ENCODE measurements around the gene BCAS3. TPM values are rescaled to one million over a fixed set of nuclear protein-coding genes. Genes with fewer than 3 reads are reported as not detected.
"Not testable (repeated sequence)": the region's sequence is repeated elsewhere in the genome, so short reads cannot be mapped to it uniquely, and the experiment has no call there.

The BCAS3 gene
- polyA plus RNA-seq, 6 donors from 2014 or later, result 22.0 to 38.9 (median 24.5) TPM

DNA sequence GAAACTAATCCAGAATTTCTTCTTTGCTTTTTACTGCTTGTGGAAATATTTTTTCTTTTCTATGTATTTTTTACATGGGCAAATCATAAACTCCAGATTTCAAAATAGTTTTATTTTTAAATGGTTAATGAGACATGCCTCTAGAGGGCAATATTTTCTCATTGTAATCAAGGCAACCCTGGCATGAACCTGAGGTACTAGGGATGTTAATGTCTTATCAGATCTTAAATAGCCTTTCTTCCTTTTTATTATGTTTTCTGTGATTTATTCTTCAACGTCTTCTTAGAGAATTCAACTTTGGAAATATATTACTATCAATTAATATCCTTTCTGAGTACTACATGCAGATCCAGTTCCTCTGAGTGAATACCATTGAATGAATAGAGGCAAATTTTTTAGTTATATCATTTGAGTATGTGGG, 324.7 kb downstream of the BCAS3 start:
- H3K27ac Mint-ChIP-seq, result peak overlapping the region in 1 of 6 donors; percentile 19
- ATAC-seq (ENCODE audit: low read depth in 2 of 2) (no peak), DNase-seq (peak; percentile 15)
- no peak overlapping the region for H3K4me3 Mint-ChIP-seq
- H3K9me3 Mint-ChIP-seq, result peaks cover 0 to 3% (median 0%) of the 10 kb centered on the region in 7 donors
- H3K27me3 Mint-ChIP-seq, result no peaks in the 10 kb centered on the region
- H3K4me1 Mint-ChIP-seq, result no peaks in the 10 kb centered on the region
- H3K36me3 Mint-ChIP-seq, result peaks cover 6 to 13% of the 10 kb centered on the region in 2 donors

DNA sequence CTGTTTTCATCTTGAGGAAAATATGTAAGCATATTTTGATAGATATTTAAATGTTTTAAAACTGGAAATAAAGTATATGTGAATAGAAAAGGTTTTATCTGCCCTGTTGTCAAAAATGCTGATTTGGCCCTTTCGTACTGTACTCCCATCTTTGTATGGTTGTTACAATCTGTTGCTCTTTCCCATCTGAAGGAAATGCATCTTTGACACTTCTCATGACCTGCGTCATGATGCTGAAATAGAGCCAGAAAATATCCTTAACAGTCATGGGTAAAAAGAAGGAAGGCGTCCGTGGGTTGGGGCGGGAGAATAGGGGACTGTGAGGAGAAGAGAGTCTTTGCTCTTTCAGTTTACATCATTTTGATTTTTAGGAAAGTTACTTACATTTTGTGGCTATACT, 327.7 kb downstream of the BCAS3 start:
- Mint-ChIP-seq H3K27me3 (no peaks in the 10 kb centered on the region), H3K4me3 (no peak overlapping the region), H3K4me1 (peaks cover 0 to 10% (median 0%) of the 10 kb centered on the region in 3 donors)

DNA sequence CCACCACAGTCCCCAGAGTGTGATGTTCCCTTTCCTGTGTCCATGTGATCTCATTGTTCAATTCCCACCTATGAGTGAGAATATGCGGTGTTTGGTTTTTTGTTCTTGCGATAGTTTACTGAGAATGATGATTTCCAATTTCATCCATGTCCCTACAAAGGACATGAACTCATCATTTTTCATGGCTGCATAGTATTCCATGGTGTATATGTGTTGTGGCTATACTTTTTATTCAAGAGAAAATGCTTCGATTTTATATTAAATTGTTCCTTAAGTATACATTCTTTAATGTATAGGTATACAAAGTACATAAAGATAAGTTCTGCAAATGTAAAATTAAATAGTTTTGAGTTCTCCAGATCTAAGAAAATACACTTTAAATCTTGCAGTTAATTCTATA, 328.3 kb downstream of the BCAS3 start:
- Mint-ChIP-seq H3K4me1 (peaks cover 0 to 10% (median 0%) of the 10 kb centered on the region in 3 donors), H3K36me3 (peaks cover 6 to 13% of the 10 kb centered on the region in 2 donors)
- not testable (repeated sequence) for ATAC-seq (ENCODE audit: low read depth in 2 of 2); H3K27ac Mint-ChIP-seq; DNase-seq; H3K4me3 Mint-ChIP-seq; H3K27me3 Mint-ChIP-seq; H3K9me3 Mint-ChIP-seq

More for the DNA sequence above, 327.7 kb downstream of the BCAS3 start:
- peaks cover 0 to 3% (median 0%) of the 10 kb centered on the region in 7 donors for H3K9me3 Mint-ChIP-seq
- no peak overlapping the region for H3K27ac Mint-ChIP-seq
- H3K36me3 Mint-ChIP-seq, result peaks cover 6 to 13% of the 10 kb centered on the region in 2 donors
- ATAC-seq (ENCODE audit: low read depth in 2 of 2), result no peak
- no peak for DNase-seq

DNA sequence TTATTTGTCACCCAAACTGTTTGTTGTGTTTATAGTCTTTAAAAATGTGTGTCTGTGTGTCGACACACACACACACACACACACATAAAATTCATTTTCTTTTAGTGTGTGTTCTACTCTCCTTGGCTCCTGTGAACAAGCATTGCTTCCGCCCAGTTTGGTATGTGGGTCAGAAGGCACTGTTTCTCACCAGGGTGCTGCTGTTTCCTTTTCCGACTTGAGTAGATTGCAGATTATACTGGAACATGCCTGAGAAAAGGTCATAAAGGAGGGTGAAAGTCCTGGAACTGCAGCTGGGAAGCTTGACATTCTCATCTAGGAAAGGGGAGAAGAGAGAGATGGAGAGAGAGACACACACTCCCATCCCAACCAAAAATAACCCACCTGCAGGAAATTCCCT, 330.3 kb downstream of the BCAS3 start:
- no peak for DNase-seq
- Mint-ChIP-seq H3K9me3 (peaks cover 0 to 3% (median 0%) of the 10 kb centered on the region in 7 donors), H3K27ac (no peak overlapping the region), H3K4me3 (no peak overlapping the region), H3K36me3 (peaks cover 6 to 13% of the 10 kb centered on the region in 2 donors), H3K27me3 (no peaks in the 10 kb centered on the region), H3K4me1 (peaks cover 0 to 10% (median 0%) of the 10 kb centered on the region in 3 donors)
- no peak for ATAC-seq (ENCODE audit: low read depth in 2 of 2)

DNA sequence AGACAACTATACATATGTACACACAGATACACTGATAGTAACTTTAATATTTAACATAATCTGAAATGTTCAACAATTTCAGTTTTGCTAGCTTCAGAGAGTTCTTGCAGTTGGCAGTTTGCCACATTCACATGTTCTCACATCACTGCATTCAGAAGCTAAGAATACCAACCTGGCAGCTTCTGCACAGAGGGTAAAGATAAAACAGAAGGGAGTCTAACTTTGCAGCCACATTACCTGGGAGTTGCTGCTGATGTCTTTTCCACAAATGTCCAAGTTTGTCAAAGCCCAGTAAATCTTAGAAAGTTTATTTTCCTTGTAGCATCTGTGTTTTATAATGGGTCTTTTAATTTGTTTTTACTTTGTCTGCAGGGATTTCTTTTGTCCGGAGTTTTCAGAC, 332.0 kb downstream of the BCAS3 start:
- ATAC-seq (ENCODE audit: low read depth in 2 of 2), result no peak
- peaks cover 4 to 6% of the 10 kb centered on the region in 2 donors for H3K36me3 Mint-ChIP-seq
- peaks cover 0 to 10% (median 0%) of the 10 kb centered on the region in 3 donors for H3K4me1 Mint-ChIP-seq
- H3K4me3 Mint-ChIP-seq, result no peak overlapping the region
- peaks cover 0 to 3% (median 0%) of the 10 kb centered on the region in 7 donors for H3K9me3 Mint-ChIP-seq
- H3K27me3 Mint-ChIP-seq, result no peaks in the 10 kb centered on the region
- no peak for DNase-seq
- no peak overlapping the region for H3K27ac Mint-ChIP-seq

DNA sequence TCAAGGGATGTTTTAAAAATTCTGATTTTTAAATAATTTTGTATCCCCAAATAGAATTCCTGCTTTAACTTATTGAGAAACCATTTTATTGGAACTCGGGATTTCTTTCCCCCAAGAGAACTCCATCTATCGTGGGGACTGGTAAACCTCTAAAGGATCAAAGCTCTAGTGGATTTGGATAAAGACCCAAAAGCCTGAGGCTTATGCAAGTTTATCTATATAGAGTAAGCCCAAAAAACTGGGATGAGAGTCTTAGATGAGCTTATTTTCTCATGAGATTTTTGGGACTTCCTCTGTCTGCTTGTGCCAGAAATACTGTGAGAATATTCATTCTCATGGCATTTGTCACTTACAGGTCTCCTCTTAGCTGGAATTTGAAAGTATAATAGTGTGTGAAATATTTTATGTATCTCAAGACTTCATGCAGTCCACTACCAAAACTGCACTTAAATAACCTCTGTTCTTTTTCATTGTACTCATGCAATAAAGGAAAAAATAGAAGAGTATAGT, 333.1 kb downstream of the BCAS3 start:
- no peaks in the 10 kb centered on the region for H3K36me3 Mint-ChIP-seq

DNA sequence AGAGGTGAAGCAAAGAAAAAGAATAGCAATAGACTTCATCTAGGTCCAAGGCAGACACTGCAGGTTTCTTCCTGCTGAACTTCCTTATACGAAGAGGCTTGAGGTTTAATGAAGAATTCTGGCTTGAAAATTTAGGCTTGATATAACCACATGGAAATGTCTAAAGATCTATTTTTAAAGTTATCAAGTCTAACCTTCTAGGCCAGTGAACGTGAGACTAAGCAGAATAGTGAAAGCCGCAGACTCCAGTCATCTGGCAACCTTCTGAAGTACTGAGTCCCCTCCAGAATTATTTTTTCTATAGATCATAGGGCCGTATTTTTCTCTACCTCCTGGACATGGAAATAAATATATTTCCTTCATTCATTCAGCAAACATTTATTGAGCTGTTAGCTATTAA, 333.6 kb downstream of the BCAS3 start:
- H3K27ac Mint-ChIP-seq, result no peak overlapping the region
- H3K36me3 Mint-ChIP-seq, result no peaks in the 10 kb centered on the region
- H3K9me3 Mint-ChIP-seq, result no peaks in the 10 kb centered on the region
- DNase-seq (no peak), ATAC-seq (ENCODE audit: low read depth in 2 of 2) (no peak)
- no peaks in the 10 kb centered on the region for H3K27me3 Mint-ChIP-seq
- no peak overlapping the region for H3K4me3 Mint-ChIP-seq
- peaks cover 0 to 10% (median 0%) of the 10 kb centered on the region in 3 donors for H3K4me1 Mint-ChIP-seq

More for the DNA sequence above, 333.1 kb downstream of the BCAS3 start:
- no peaks in the 10 kb centered on the region for H3K27me3 Mint-ChIP-seq
- no peak for DNase-seq
- H3K4me1 Mint-ChIP-seq, result peaks cover 0 to 10% (median 0%) of the 10 kb centered on the region in 3 donors
- no peak overlapping the region for H3K27ac Mint-ChIP-seq
- H3K9me3 Mint-ChIP-seq, result no peaks in the 10 kb centered on the region
- ATAC-seq (ENCODE audit: low read depth in 2 of 2), result no peak
- no peak overlapping the region for H3K4me3 Mint-ChIP-seq

DNA sequence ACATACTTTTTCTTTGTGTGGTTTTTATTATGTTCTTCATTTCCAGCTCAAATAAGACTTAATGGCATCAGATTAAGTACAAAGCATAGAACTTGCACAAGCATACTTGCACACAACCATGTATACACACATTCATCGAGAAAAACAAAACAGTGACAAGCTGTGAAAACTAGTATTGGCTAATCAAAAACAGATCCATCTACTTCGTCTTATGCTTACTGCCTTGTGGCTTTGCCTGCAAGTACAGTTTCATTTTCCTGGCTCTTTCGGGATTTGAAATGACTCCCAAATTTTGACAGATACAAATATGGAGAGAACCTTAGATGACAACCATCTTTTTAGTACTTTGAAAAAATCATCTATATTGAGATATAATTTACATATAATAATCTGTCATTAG, 338.3 kb downstream of the BCAS3 start:
- Mint-ChIP-seq H3K27ac (no peak overlapping the region), H3K4me1 (no peaks in the 10 kb centered on the region)

DNA sequence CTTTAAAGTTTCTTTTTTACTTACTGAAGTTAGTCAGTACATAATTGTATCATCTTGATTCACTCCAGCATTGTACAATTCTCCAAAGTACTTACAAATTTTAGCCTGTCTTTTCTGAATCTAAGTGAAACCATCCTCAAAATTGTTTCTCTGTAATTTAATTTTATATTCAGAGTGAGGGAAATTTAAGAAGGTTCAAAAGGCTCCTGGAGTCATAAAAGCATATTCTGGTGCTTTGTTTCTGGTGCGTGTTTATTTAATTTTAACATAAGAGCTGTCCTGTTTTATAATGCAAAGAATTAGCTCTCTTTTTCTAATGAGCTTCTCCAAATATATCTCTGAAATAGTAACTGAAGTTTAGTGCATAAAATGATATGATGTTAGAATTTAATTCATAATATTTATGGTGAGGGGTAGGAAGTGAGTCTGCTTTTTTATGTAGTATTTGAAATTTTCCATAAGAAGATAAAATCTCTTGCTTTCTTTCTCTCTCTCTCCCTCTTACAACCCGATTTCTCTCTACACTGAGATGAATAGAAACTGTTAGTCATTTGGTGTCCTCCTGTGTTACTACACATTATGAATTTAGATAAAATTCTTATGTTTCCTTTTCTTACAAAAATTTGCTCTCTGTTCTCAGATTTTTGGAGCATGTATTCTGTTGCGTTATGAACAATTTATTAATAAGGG, 339.8 kb downstream of the BCAS3 start:
- peak overlapping the region in 1 of 6 donors; percentile 69 for H3K27ac Mint-ChIP-seq
- no peak overlapping the region for H3K4me3 Mint-ChIP-seq
- no peaks in the 10 kb centered on the region for H3K27me3 Mint-ChIP-seq
- DNase-seq (no peak), ATAC-seq (ENCODE audit: low read depth in 2 of 2) (no peak)
- no peaks in the 10 kb centered on the region for H3K9me3 Mint-ChIP-seq
- H3K36me3 Mint-ChIP-seq, result peaks cover 0 to 5% of the 10 kb centered on the region in 2 donors
- H3K4me1 Mint-ChIP-seq, result no peaks in the 10 kb centered on the region

More for the DNA sequence above, 338.3 kb downstream of the BCAS3 start:
- peaks cover 0 to 5% of the 10 kb centered on the region in 2 donors for H3K36me3 Mint-ChIP-seq
- no peaks in the 10 kb centered on the region for H3K27me3 Mint-ChIP-seq
- DNase-seq (no peak), ATAC-seq (ENCODE audit: low read depth in 2 of 2) (no peak)
- no peak overlapping the region for H3K4me3 Mint-ChIP-seq
- H3K9me3 Mint-ChIP-seq, result no peaks in the 10 kb centered on the region

DNA sequence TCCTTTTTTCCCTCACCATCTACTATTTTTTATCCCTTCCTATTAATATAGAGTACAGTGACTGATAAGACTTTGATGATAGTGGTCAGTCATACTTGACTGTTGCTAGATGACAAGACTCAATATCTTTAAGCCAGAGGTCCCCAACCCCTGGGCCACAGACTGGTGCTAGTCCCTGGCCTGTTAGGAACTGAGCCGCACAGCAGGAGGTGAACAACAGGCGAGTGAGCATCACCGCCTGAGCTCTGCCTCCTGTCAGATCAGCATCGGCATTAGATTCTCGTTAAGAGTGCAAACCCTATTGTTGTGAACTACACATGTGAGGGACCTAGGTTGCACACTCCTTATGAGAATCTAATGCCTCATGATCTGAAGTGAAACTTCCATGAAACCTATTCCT, 341.3 kb downstream of the BCAS3 start:
- H3K36me3 Mint-ChIP-seq, result peaks cover 0 to 5% of the 10 kb centered on the region in 2 donors
- no peaks in the 10 kb centered on the region for H3K9me3 Mint-ChIP-seq
- H3K4me3 Mint-ChIP-seq, result no peak overlapping the region
- ATAC-seq (ENCODE audit: low read depth in 2 of 2) (no peak), DNase-seq (no peak)
- H3K27ac Mint-ChIP-seq, result no peak overlapping the region
- H3K27me3 Mint-ChIP-seq, result no peaks in the 10 kb centered on the region
- H3K4me1 Mint-ChIP-seq, result no peaks in the 10 kb centered on the region

DNA sequence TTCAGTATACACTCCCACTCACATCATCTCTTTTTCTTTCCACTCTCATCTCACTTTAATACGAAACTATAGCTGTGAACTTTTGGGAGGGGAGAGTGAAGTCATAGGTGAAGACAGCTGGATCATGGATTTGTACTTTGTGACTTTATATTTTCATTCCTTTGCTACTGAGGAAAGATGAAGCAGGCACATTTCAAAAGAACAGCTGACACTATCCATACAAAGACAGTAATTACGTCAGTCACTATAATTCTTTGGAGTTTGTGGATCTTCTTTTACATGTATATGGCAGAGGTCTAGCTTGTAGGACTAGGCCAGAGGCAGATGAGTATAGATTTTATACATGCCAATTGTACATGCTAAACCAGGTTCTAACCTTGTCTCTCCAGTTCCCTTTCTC, 346.3 kb downstream of the BCAS3 start:
- DNase-seq, result no peak
- ATAC-seq (ENCODE audit: low read depth in 2 of 2), result no peak
- no peaks in the 10 kb centered on the region for H3K27me3 Mint-ChIP-seq
- H3K4me3 Mint-ChIP-seq, result no peak overlapping the region
- H3K27ac Mint-ChIP-seq, result no peak overlapping the region
- H3K4me1 Mint-ChIP-seq, result no peaks in the 10 kb centered on the region
- H3K9me3 Mint-ChIP-seq, result no peaks in the 10 kb centered on the region
- H3K36me3 Mint-ChIP-seq, result no peaks in the 10 kb centered on the region

DNA sequence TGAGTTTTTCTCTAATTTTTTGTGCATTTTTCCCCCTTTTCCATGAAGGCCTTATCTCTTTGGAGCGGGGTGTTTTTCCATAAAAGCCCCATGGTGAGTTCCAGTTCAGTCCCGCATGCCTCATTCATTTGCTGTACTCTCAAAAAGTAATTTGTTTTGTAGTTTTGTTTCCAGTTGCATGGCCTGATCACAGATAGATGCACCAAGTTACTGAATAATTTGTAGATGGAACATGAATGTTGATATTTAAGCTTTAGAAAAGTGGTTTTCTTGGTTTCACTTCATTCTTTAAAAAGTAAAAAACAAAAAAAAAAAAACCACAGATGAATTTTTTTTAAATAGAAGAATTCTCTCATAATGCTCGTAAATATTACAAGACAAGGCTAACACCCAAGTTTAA, 349.2 kb downstream of the BCAS3 start:
- H3K36me3 Mint-ChIP-seq, result no peaks in the 10 kb centered on the region
- DNase-seq (no peak), ATAC-seq (ENCODE audit: low read depth in 2 of 2) (no peak)
- H3K9me3 Mint-ChIP-seq, result no peaks in the 10 kb centered on the region
- peak overlapping the region in 1 of 6 donors; percentile 15 for H3K27ac Mint-ChIP-seq
- no peaks in the 10 kb centered on the region for H3K27me3 Mint-ChIP-seq
- no peak overlapping the region for H3K4me3 Mint-ChIP-seq
- no peaks in the 10 kb centered on the region for H3K4me1 Mint-ChIP-seq

DNA sequence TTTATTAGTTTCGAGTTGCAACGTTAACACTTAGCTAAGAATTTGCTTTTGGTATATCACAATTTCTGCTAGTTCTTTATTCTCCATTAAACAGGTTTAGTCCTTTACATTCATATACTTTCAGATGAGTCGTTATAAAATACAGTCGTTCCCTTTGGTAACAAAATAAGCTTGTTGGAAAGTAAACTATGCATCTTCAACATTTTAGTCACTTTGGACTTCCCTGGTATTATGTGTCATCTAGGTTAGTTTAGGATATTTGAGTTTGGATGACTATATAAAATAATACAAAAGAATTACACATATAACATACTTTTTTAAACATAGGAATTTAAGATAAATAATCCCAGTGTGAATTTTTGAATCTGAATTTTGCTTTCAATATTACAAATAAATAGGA, 351.5 kb downstream of the BCAS3 start:
- ATAC-seq (ENCODE audit: low read depth in 2 of 2) (no peak), DNase-seq (no peak)
- H3K4me3 Mint-ChIP-seq, result no peak overlapping the region
- H3K36me3 Mint-ChIP-seq, result no peaks in the 10 kb centered on the region
- H3K4me1 Mint-ChIP-seq, result no peaks in the 10 kb centered on the region
- no peaks in the 10 kb centered on the region for H3K27me3 Mint-ChIP-seq
- H3K27ac Mint-ChIP-seq, result no peak overlapping the region
- H3K9me3 Mint-ChIP-seq, result no peaks in the 10 kb centered on the region

DNA sequence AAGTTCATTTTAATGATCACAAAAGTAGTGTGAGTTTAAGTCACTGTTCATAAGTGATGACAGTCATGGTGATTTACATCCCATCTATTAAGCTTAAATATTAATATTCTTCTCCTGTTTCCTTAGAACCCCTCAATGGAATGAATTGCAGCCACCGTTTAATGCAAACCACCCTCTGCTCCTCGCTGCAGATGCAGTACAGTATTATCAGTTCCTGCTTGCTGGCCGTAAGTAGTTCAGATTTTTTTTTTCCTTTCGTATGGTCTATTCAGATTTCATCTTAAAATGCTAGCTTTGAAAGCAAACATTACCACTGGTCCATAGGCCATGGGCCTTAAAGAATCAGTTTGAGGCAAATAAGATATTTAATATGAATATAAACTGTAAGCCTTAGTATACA, 363.0 kb downstream of the BCAS3 start:
- Mint-ChIP-seq H3K36me3 (peaks cover 14% of the 10 kb centered on the region in 2 donors), H3K4me1 (no peaks in the 10 kb centered on the region), H3K4me3 (no peak overlapping the region), H3K27me3 (no peaks in the 10 kb centered on the region), H3K9me3 (peaks cover 0 to 4% (median 0%) of the 10 kb centered on the region in 7 donors), H3K27ac (peak overlapping the region in 1 of 6 donors; percentile 36)
- DNase-seq (no peak), ATAC-seq (ENCODE audit: low read depth in 2 of 2) (no peak)
